Fibroblast of lung (primary cell): ENCODE results near the gene MAP3K4.

Source experiments
- EZH2 ChIP-seq: IDR thresholded peaks from 2 replicates; pipeline ENCODE4 v1.5.1; 2012; ENCODE audit warnings: low read length, control low read depth, mild to moderate bottlenecking; ENCODE audit errors: missing control alignments
- TF ChIP-seq, protein P1 (sequence below), 2 donors: IDR thresholded peaks in 1 of 2; conservative IDR thresholded peaks in 1 of 2; 1 replicate in 1 of 2; 2 replicates in 1 of 2; pipeline ENCODE4 v1.5.1; 2011 to 2012; ENCODE audit warnings: low read length in 2 of 2, control low read depth in 1 of 2, inconsistent platforms in 1 of 2, low read depth in 1 of 2, mild to moderate bottlenecking in 1 of 2

DNA sequence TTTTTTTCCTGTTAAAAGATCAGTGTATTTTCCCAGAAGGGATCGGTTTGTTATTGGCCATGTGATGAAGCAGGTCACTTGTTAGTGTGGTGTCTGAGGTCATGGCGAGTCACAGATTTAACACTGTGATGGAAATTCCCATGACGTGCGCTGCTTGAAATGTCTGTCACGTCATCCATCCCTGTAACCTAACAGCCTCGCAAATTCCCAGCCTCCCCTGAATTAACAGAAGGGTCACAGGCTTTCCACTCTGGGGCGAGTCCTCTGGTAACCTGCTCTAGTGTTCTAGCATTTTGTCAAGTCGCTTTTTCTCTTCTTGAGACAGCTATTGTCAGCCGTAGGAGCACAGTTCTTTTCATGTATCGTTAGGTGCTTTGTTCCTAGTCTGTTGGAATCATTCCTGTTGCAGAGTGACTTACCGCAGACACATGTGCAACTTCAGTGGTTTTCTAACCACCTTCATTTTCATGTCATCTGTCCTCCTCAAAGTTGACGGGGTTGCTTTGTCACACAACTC lies 137.2 kb downstream of the MAP3K4 start:
- TF ChIP-seq, protein P1, sequence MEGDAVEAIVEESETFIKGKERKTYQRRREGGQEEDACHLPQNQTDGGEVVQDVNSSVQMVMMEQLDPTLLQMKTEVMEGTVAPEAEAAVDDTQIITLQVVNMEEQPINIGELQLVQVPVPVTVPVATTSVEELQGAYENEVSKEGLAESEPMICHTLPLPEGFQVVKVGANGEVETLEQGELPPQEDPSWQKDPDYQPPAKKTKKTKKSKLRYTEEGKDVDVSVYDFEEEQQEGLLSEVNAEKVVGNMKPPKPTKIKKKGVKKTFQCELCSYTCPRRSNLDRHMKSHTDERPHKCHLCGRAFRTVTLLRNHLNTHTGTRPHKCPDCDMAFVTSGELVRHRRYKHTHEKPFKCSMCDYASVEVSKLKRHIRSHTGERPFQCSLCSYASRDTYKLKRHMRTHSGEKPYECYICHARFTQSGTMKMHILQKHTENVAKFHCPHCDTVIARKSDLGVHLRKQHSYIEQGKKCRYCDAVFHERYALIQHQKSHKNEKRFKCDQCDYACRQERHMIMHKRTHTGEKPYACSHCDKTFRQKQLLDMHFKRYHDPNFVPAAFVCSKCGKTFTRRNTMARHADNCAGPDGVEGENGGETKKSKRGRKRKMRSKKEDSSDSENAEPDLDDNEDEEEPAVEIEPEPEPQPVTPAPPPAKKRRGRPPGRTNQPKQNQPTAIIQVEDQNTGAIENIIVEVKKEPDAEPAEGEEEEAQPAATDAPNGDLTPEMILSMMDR (conservative IDR thresholded peaks at IDR 0.05 in 1 of 2, IDR thresholded peaks at IDR 0.05 in 1 of 2; ENCODE audit: low read depth in 1 of 2, low read length in 2 of 2), result no peak
- no peak for TF ChIP-seq EZH2
